ENCODE measurements around the gene A1BG.
A peak's percentile ranks its signal among the peaks of the same experiment; 100 is the strongest.

Gene A1BG

DNA sequence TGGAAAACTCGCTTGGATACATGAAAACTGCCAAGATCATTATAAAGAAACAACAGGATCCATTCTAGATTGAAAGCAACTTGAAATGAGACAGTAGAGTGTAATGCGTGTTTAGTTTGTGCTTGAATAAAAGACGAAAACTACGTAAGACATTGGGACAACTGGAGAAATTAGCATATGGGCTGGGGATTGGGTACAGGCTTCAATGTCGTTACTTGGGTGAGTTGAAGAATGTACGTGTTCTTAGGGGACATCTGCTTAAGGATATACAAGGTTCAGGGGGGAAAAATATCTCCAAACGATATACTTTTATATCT lies 48.6 kb downstream of the A1BG start:
- TF ChIP-seq SIN3A (IDR thresholded peaks at IDR 0.05; ENCODE audit: borderline replicate concordance, insufficient read depth, low read length) (no peak), TAF1 (IDR thresholded peaks at IDR 0.05; ENCODE audit: borderline replicate concordance, insufficient read depth, low read length) (no peak)

- TF ChIP-seq SIN3A (IDR thresholded peaks at IDR 0.05; ENCODE audit: borderline replicate concordance, insufficient read depth, low read length) (no peak), POLR2AphosphoS5 (IDR thresholded peaks at IDR 0.05; ENCODE audit: low read depth, low read length) (no peak)
Measured at GRCh38 chr19:58304255-58304654, 49.0 kb downstream of the A1BG start.

- TF ChIP-seq POLR2AphosphoS5 (IDR thresholded peaks at IDR 0.05; ENCODE audit: low read depth, low read length) (no peak), FOXP2 (optimal IDR thresholded peaks at IDR 0.05; ENCODE audit: borderline replicate concordance, extremely low read depth, extremely low read length, insufficient read depth) (no peak)
- TF ChIP-seq, protein P1, sequence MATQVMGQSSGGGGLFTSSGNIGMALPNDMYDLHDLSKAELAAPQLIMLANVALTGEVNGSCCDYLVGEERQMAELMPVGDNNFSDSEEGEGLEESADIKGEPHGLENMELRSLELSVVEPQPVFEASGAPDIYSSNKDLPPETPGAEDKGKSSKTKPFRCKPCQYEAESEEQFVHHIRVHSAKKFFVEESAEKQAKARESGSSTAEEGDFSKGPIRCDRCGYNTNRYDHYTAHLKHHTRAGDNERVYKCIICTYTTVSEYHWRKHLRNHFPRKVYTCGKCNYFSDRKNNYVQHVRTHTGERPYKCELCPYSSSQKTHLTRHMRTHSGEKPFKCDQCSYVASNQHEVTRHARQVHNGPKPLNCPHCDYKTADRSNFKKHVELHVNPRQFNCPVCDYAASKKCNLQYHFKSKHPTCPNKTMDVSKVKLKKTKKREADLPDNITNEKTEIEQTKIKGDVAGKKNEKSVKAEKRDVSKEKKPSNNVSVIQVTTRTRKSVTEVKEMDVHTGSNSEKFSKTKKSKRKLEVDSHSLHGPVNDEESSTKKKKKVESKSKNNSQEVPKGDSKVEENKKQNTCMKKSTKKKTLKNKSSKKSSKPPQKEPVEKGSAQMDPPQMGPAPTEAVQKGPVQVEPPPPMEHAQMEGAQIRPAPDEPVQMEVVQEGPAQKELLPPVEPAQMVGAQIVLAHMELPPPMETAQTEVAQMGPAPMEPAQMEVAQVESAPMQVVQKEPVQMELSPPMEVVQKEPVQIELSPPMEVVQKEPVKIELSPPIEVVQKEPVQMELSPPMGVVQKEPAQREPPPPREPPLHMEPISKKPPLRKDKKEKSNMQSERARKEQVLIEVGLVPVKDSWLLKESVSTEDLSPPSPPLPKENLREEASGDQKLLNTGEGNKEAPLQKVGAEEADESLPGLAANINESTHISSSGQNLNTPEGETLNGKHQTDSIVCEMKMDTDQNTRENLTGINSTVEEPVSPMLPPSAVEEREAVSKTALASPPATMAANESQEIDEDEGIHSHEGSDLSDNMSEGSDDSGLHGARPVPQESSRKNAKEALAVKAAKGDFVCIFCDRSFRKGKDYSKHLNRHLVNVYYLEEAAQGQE (IDR thresholded peaks at IDR 0.05; ENCODE audit: insufficient read depth in 1 of 2, low read depth in 2 of 2, low read length in 2 of 2): peak in 1 of 2 experiments; percentile 80; a peak in 2 of 4 replicates
Measured at GRCh38 chr19:58300620-58301019, 52.7 kb downstream of the A1BG start.

GRCh38 chr19:58296104-58296503 lies 57.2 kb downstream of the A1BG start:
- TF ChIP-seq POLR2AphosphoS5 (IDR thresholded peaks at IDR 0.05; ENCODE audit: low read depth, low read length) (no peak), SIN3A (IDR thresholded peaks at IDR 0.05; ENCODE audit: borderline replicate concordance, insufficient read depth, low read length) (no peak), TAF1 (IDR thresholded peaks at IDR 0.05; ENCODE audit: borderline replicate concordance, insufficient read depth, low read length) (no peak), FOXP2 (optimal IDR thresholded peaks at IDR 0.05; ENCODE audit: borderline replicate concordance, extremely low read depth, extremely low read length, insufficient read depth) (no peak)
- TF ChIP-seq, protein P1 (IDR thresholded peaks at IDR 0.05; ENCODE audit: insufficient read depth in 1 of 2, low read depth in 2 of 2, low read length in 2 of 2): no peak
